ENCODE data around the gene SV2C.

SV2C gene

DNA sequence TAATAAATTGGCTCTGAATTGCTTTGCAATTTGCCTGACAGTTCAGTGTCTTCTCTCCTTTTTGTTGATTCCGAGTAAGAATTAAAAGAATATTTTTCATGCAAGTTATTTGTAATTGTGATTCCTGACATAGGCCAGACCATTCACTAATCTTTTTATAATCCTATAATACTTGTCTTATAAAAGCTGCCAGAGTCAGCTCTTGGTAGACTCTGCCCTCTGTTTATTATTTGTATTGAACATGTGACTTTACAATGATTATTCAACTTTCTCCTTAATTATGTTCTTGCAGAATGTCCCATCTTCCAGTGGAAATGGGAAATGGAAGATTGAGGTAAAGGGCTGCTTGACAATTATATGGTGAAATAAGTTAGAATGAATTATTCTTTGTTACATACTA lies 121.0 kb downstream of the SV2C start:
- DNase-seq (ENCODE audit: low read depth), result no peak
- TF ChIP-seq, protein P1, sequence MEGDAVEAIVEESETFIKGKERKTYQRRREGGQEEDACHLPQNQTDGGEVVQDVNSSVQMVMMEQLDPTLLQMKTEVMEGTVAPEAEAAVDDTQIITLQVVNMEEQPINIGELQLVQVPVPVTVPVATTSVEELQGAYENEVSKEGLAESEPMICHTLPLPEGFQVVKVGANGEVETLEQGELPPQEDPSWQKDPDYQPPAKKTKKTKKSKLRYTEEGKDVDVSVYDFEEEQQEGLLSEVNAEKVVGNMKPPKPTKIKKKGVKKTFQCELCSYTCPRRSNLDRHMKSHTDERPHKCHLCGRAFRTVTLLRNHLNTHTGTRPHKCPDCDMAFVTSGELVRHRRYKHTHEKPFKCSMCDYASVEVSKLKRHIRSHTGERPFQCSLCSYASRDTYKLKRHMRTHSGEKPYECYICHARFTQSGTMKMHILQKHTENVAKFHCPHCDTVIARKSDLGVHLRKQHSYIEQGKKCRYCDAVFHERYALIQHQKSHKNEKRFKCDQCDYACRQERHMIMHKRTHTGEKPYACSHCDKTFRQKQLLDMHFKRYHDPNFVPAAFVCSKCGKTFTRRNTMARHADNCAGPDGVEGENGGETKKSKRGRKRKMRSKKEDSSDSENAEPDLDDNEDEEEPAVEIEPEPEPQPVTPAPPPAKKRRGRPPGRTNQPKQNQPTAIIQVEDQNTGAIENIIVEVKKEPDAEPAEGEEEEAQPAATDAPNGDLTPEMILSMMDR (IDR thresholded peaks at IDR 0.05; ENCODE audit: control insufficient read depth, insufficient read depth, low read depth, low read length, missing control alignments), result no peak
- H3K4me3 ChIP-seq (ENCODE audit: control insufficient read depth, low read depth, low read length), result no peak overlapping the region

DNA sequence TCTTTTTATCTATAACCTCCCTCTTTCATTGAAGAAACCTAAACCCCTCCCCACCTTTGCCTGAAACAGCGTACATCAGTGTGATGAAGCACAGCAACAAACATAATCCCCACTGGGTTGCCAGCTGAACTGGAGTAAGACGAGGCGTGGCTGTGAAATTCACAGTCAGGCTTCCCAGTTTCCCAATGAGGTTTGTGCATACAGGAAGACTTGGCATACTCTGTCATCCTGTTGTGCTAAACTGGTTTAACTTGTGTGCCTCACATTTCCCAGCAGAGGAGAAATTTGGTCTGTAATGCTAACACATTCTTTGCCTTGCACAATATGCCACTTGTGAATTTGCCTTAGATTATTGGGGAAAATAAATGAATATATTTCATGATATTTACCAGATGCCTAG lies 121.5 kb downstream of the SV2C start:
- TF ChIP-seq, protein P1 (IDR thresholded peaks at IDR 0.05; ENCODE audit: control insufficient read depth, insufficient read depth, low read depth, low read length, missing control alignments), result no peak
- no peak for DNase-seq (ENCODE audit: low read depth)
- no peak overlapping the region for H3K4me3 ChIP-seq (ENCODE audit: control insufficient read depth, low read depth, low read length)

DNA sequence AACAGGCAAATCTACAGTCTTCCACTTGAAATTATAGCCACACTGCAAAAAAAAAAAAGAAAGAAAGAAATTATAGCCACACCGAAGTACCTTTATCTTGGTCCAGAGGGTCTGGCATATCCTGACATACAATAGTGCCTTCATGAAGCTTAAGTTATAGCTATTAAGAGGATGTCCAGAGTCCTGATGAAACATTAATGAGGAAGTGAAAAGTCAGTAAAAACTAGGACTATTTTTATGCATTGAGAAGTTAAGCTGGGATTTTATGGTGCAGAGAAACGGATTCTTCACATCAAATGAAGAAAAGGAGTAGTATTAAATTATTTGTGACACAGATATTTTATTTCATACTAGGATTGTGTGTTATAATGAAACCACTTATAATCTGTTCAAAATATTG lies 123.9 kb downstream of the SV2C start:
- H3K4me3 ChIP-seq (ENCODE audit: control insufficient read depth, low read depth, low read length), result no peak overlapping the region
- DNase-seq (ENCODE audit: low read depth), result no peak
- TF ChIP-seq, protein P1 (IDR thresholded peaks at IDR 0.05; ENCODE audit: control insufficient read depth, insufficient read depth, low read depth, low read length, missing control alignments), result no peak

DNA sequence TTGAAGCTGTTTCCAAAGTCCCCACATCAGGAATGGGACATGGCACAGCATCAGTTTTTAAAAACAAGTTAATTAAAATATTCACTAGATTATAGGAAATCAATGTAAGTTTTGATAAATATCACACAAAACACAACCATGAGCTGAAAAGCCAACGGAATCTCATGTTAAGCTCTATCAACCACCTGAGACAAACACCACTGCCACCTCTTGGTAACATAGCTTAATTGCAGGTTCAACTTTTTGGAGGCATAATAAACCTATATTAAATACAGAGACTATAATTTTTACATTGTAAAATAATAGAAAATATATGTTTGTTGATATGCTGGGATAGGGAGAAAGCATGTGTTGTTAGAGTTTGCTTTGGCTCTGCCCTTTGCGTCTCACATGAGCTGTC lies 126.1 kb downstream of the SV2C start:
- DNase-seq (ENCODE audit: low read depth), result no peak
- TF ChIP-seq, protein P1 (IDR thresholded peaks at IDR 0.05; ENCODE audit: control insufficient read depth, insufficient read depth, low read depth, low read length, missing control alignments), result no peak
- no peak overlapping the region for H3K4me3 ChIP-seq (ENCODE audit: control insufficient read depth, low read depth, low read length)

DNA sequence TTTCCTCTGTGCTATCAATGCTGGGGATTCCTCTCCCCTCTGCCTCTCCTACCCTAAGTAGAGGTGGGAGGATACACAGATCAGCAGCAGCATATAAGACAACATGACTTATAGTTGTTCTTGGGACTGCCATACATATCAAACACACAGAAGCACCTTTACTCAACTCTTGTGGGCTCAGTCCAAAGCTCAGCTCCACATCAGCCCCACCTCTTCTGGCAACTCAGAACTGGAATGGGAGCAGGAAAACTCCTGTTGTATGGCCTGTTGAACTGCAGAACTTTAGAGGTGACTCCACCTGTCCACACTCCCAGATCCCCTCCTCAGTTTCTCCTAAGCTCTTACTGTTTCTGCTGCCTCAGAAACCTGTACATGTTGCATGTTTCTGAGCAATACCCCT lies 127.8 kb downstream of the SV2C start:
- H3K4me3 ChIP-seq (ENCODE audit: control insufficient read depth, low read depth, low read length), result no peak overlapping the region
- DNase-seq (ENCODE audit: low read depth), result no peak
- TF ChIP-seq, protein P1 (IDR thresholded peaks at IDR 0.05; ENCODE audit: control insufficient read depth, insufficient read depth, low read depth, low read length, missing control alignments), result no peak

GRCh38 chr5:76213858-76214257 lies 130.7 kb downstream of the SV2C start:
- no peak for DNase-seq (ENCODE audit: low read depth)
- H3K4me3 ChIP-seq (ENCODE audit: control insufficient read depth, low read depth, low read length), result no peak overlapping the region
- TF ChIP-seq, protein P1 (IDR thresholded peaks at IDR 0.05; ENCODE audit: control insufficient read depth, insufficient read depth, low read depth, low read length, missing control alignments), result no peak

GRCh38 chr5:76216748-76217147 lies 133.6 kb downstream of the SV2C start:
- H3K4me3 ChIP-seq (ENCODE audit: control insufficient read depth, low read depth, low read length), result no peak overlapping the region
- TF ChIP-seq, protein P1 (IDR thresholded peaks at IDR 0.05; ENCODE audit: control insufficient read depth, insufficient read depth, low read depth, low read length, missing control alignments), result no peak

More at GRCh38 chr5:76216748-76217147, 133.6 kb downstream of the SV2C start:
- DNase-seq (ENCODE audit: low read depth), result no peak
